ENCODE measurements around the gene IQGAP2. TPM values are rescaled to one million over a fixed set of nuclear protein-coding genes. Genes with fewer than 3 reads are reported as not detected.

The IQGAP2 gene
- total and polyA plus RNA-seq, 2 of the 8 experiments (the other 6 are each of a cell fraction or from before 2014, with no cell fraction given): 19.7 to 66.0 TPM

DNA sequence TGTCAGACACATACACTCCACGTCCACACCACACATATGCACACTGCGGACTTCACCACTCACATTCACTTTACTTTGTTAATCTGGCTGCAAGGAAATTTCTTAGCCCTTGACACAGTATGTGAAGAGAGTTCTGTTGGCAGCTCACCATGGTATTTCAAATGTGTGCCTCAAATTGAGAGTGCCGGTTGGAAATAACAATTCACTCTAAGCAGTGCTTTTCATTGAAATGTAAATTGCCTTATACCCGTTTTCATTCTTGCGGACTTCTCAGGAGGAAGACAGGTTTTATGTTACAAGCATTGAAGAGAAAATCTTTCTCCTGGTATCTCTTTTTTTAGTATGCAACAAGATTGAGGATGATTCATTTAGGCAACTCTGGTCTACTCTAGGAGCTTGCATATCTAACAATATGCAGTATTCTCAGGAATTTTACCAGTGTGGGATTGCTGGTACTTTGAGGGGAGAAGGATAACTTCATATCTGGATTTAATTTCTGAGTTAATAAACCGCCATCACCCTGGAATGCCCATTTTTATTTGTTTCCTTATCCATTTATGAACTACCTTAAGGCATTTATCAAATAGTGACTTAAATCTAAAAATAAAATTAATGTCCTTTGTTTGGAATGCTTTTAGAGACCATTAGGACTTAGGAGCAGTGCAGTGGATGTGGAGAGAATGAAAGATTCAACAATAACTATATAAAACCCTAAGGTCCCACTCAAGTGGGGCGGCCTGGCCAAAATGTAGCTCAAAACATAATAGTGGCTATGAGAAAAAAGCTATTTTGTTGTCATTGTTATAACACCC, 87.0 kb downstream of the IQGAP2 start:
- peak overlapping the region; percentile 96 for H2BK12ac ChIP-seq (ENCODE audit: low read depth, low read length)
- H3K23me2 ChIP-seq (ENCODE audit: low read depth, low read length): peaks cover 2% of the 10 kb centered on the region; the same call in 1 of the 2 replicates
- H3K23ac ChIP-seq (ENCODE audit: insufficient read length): no peak overlapping the region
- peak overlapping the region; percentile 57 to 72 for H3K4me2 ChIP-seq (ENCODE audit: insufficient read depth in 1 of 2, low read depth in 2 of 2, low read length in 2 of 2)
- WGBS, 2 experiments (ENCODE audit: extremely low coverage in 1 of 2, insufficient coverage in 1 of 2, insufficient read length in 1 of 2, insufficient replicate concordance in 2 of 2, low coverage in 1 of 2, low lambda C conversion rate in 2 of 2, missing lambda C conversion rate in 1 of 2): 15% methylated on average over 7 of the region's 7 CpGs; no CpG with 5 or more reads in 1 of the 2 experiments
- peak; percentile 88 for FAIRE-seq
- H3K79me1 ChIP-seq (ENCODE audit: low read depth, low read length): peaks cover 3% of the 10 kb centered on the region; the same call in 1 of the 2 replicates
- CTCF ChIA-PET (ENCODE audit: partially characterized antibody): interaction anchor here (0.7 to 1.3 kb wide), 6 partner anchors 9 to 79 kb away, joined by 3 to 5 read pairs (median 3); no protein-coding TSS in a partner anchor
- DNase-seq (ENCODE audit: low read depth in 1 of 2, low spot score in 2 of 2): no peak
- H3K4me3 ChIP-seq (ENCODE audit: extremely low read depth in 1 of 4, insufficient read depth in 2 of 4, low read depth in 3 of 4, low read length in 4 of 4): peak overlapping the region in 1 of 4 experiments; percentile 41; a peak in 2 of 8 replicates
- H2BK5ac ChIP-seq (ENCODE audit: low read depth, low read length): peak overlapping the region; percentile 98
- H4K5ac ChIP-seq (ENCODE audit: insufficient read length, low read depth, low read length): peak overlapping the region; percentile 95
- H4K91ac ChIP-seq (replicated peaks; ENCODE audit: insufficient read length, low read length): peak overlapping the region; percentile 86
- H3K9me3 ChIP-seq (ENCODE audit: insufficient read depth in 2 of 2, low read depth in 1 of 2, low read length in 1 of 2): no peaks in the 10 kb centered on the region
- H3K14ac ChIP-seq (ENCODE audit: insufficient read length): no peak overlapping the region
- peak overlapping the region in 1 of 4 experiments; percentile 69; a peak in 3 of 7 replicates for H3K9ac ChIP-seq (replicated peaks in 1 of 4; ENCODE audit: extremely low read depth in 1 of 4, low read depth in 3 of 4, low read length in 3 of 4)
- no peaks in the 10 kb centered on the region for H3K27me3 ChIP-seq (replicated peaks in 1 of 4; ENCODE audit: control insufficient read depth in 3 of 4, extremely low read depth in 1 of 4, insufficient read depth in 3 of 4, low read length in 3 of 4)
- H3K4me1 ChIP-seq (replicated peaks in 1 of 4; ENCODE audit: control insufficient read depth in 3 of 4, insufficient read depth in 4 of 4, low read length in 3 of 4): peaks cover 8 to 39% (median 36%) of the 10 kb centered on the region in 4 experiments
- H2AFZ ChIP-seq (ENCODE audit: low read length): no peak overlapping the region
- peak overlapping the region; percentile 94 for H2AK5ac ChIP-seq (ENCODE audit: low read depth, low read length)
- peaks cover 0 to 51% of the 10 kb centered on the region in 2 experiments; a peak in 3 of 4 replicates for H3K79me2 ChIP-seq (ENCODE audit: control insufficient read depth in 1 of 2, insufficient read depth in 2 of 2, low read length in 2 of 2)
- peak overlapping the region; percentile 49; the same call in 1 of the 2 replicates for H2BK20ac ChIP-seq (ENCODE audit: low read length)
- H4K20me1 ChIP-seq (replicated peaks in 1 of 2; ENCODE audit: control insufficient read depth in 1 of 2, insufficient read depth in 2 of 2, low read length in 2 of 2): no peaks in the 10 kb centered on the region
- POLR2A ChIA-PET (ENCODE audit: partially characterized antibody): interaction anchor here (0.8 to 1.3 kb wide), 5 partner anchors 11 to 60 kb away, joined by 3 to 4 read pairs (median 3); no protein-coding TSS in a partner anchor
- H3K56ac ChIP-seq (replicated peaks; ENCODE audit: insufficient read length, low read depth, low read length): peak overlapping the region; percentile 67
- H3K36me3 ChIP-seq (ENCODE audit: control insufficient read depth in 2 of 4, insufficient read depth in 4 of 4, low read length in 3 of 4): no peaks in the 10 kb centered on the region
- no peak overlapping the region for H3K4ac ChIP-seq (replicated peaks; ENCODE audit: insufficient read length, low read depth, low read length)
- H4K8ac ChIP-seq (ENCODE audit: extremely low read depth, insufficient read depth, low read length): no peak overlapping the region
- peak overlapping the region; percentile 98 for H2BK120ac ChIP-seq (replicated peaks; ENCODE audit: low read depth, low read length)
- H3K27ac ChIP-seq (ENCODE audit: low read depth, low read length): peak overlapping the region; percentile 73
- peak overlapping the region; percentile 71 for H3K18ac ChIP-seq (ENCODE audit: extremely low read depth, low read length)
- H2BK15ac ChIP-seq (ENCODE audit: low read length): no peak overlapping the region
- no peak for TF ChIP-seq PHF8 (conservative IDR thresholded peaks at IDR 0.05; ENCODE audit: low read depth, low read length)
- TF ChIP-seq, protein P1, sequence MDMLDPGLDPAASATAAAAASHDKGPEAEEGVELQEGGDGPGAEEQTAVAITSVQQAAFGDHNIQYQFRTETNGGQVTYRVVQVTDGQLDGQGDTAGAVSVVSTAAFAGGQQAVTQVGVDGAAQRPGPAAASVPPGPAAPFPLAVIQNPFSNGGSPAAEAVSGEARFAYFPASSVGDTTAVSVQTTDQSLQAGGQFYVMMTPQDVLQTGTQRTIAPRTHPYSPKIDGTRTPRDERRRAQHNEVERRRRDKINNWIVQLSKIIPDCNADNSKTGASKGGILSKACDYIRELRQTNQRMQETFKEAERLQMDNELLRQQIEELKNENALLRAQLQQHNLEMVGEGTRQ (IDR thresholded peaks at IDR 0.05; ENCODE audit: low read length): no peak
- no peak for TF ChIP-seq SIRT6 (IDR thresholded peaks at IDR 0.05; ENCODE audit: low read length)
- no peak for TF ChIP-seq BACH1 (IDR thresholded peaks at IDR 0.05; ENCODE audit: low read length)
- TF ChIP-seq TAF7 (optimal IDR thresholded peaks at IDR 0.05; ENCODE audit: borderline replicate concordance, low read depth, low read length): no peak
- TF ChIP-seq NANOG (IDR thresholded peaks at IDR 0.05; ENCODE audit: insufficient read depth, low read depth, low read length, poor library complexity, severe bottlenecking): no peak
- 0 out of 2 replicates have a peak, but pooled peaks have one; percentile 31 for TF ChIP-seq TEAD4 (IDR thresholded peaks at IDR 0.05; ENCODE audit: low read depth, low read length)
- no peak for TF ChIP-seq SIN3A (conservative IDR thresholded peaks at IDR 0.05 in 1 of 2, IDR thresholded peaks at IDR 0.05 in 1 of 2; ENCODE audit: low read depth in 1 of 2, low read length in 2 of 2)
- 0 out of 2 replicates have a peak, but pooled peaks have one; percentile 18 for TF ChIP-seq SP1 (IDR thresholded peaks at IDR 0.05; ENCODE audit: low read depth, low read length)
- TF ChIP-seq HDAC6 (IDR thresholded peaks at IDR 0.05; ENCODE audit: low read depth, low read length): no peak

All from H1 (cell line).